ENCODE measurements around the gene FAM3C.

FAM3C gene

GRCh38 chr7:121343302-121343701 lies 52.8 kb downstream of the FAM3C start:
- Histone ChIP-seq H4K20me1 (ENCODE audit: insufficient read depth, low read length) (no peaks in the 10 kb centered on the region), H3K4me3 (ENCODE audit: low read length) (no peak overlapping the region), H2AFZ (ENCODE audit: low read length) (no peak overlapping the region), H3F3A (ENCODE audit: insufficient read depth, low read length) (no peaks in the 10 kb centered on the region), H3K27ac (ENCODE audit: low read length) (no peak overlapping the region), H3K79me2 (ENCODE audit: low read length) (no peaks in the 10 kb centered on the region), H3K9ac (ENCODE audit: low read length) (no peak overlapping the region), H3K9me3 (replicated peaks; ENCODE audit: insufficient read depth, low read length) (no peaks in the 10 kb centered on the region), H3K9me2 (replicated peaks; ENCODE audit: insufficient read depth, low read length) (no peaks in the 10 kb centered on the region), H3K4me2 (ENCODE audit: low read depth, low read length) (no peak overlapping the region), H3K36me3 (replicated peaks; ENCODE audit: insufficient read depth, low read length) (no peaks in the 10 kb centered on the region), H3K4me1 (ENCODE audit: low read length) (no peaks in the 10 kb centered on the region), H3K27me3 (replicated peaks; ENCODE audit: insufficient read depth, low read length) (no peaks in the 10 kb centered on the region)
- no peak for DNase-seq
- no peak for TF ChIP-seq CTCF (IDR thresholded peaks at IDR 0.05; ENCODE audit: low read length)

GRCh38 chr7:121342631-121343030 lies 53.5 kb downstream of the FAM3C start:
- no peaks in the 10 kb centered on the region for H3K9me2 ChIP-seq (replicated peaks; ENCODE audit: insufficient read depth, low read length)

GRCh38 chr7:121341933-121342332 lies 54.2 kb downstream of the FAM3C start:
- Histone ChIP-seq H3F3A (ENCODE audit: insufficient read depth, low read length) (no peaks in the 10 kb centered on the region), H3K27ac (ENCODE audit: low read length) (no peak overlapping the region), H3K4me2 (ENCODE audit: low read depth, low read length) (no peak overlapping the region), H4K20me1 (ENCODE audit: insufficient read depth, low read length) (no peaks in the 10 kb centered on the region), H3K27me3 (replicated peaks; ENCODE audit: insufficient read depth, low read length) (no peaks in the 10 kb centered on the region), H3K4me3 (ENCODE audit: low read length) (no peak overlapping the region), H3K9me3 (replicated peaks; ENCODE audit: insufficient read depth, low read length) (no peaks in the 10 kb centered on the region), H3K9ac (ENCODE audit: low read length) (no peak overlapping the region), H3K4me1 (ENCODE audit: low read length) (no peaks in the 10 kb centered on the region), H3K79me2 (ENCODE audit: low read length) (no peaks in the 10 kb centered on the region), H2AFZ (ENCODE audit: low read length) (no peak overlapping the region), H3K9me2 (replicated peaks; ENCODE audit: insufficient read depth, low read length) (no peaks in the 10 kb centered on the region), H3K36me3 (replicated peaks; ENCODE audit: insufficient read depth, low read length) (no peaks in the 10 kb centered on the region)
- DNase-seq = no peak
- TF ChIP-seq CTCF (IDR thresholded peaks at IDR 0.05; ENCODE audit: low read length) (no peak), EZH2 (optimal IDR thresholded peaks at IDR 0.05; ENCODE audit: low read depth, low read length) (no peak), EZH2phosphoT487 (IDR thresholded peaks at IDR 0.05; ENCODE audit: low read length) (no peak)

More at GRCh38 chr7:121342631-121343030, 53.5 kb downstream of the FAM3C start:
- Histone ChIP-seq H3K9me3 (replicated peaks; ENCODE audit: insufficient read depth, low read length) (no peaks in the 10 kb centered on the region), H4K20me1 (ENCODE audit: insufficient read depth, low read length) (no peaks in the 10 kb centered on the region), H3K36me3 (replicated peaks; ENCODE audit: insufficient read depth, low read length) (no peaks in the 10 kb centered on the region), H2AFZ (ENCODE audit: low read length) (no peak overlapping the region), H3F3A (ENCODE audit: insufficient read depth, low read length) (no peaks in the 10 kb centered on the region), H3K4me3 (ENCODE audit: low read length) (no peak overlapping the region), H3K79me2 (ENCODE audit: low read length) (no peaks in the 10 kb centered on the region), H3K27me3 (replicated peaks; ENCODE audit: insufficient read depth, low read length) (no peaks in the 10 kb centered on the region), H3K27ac (ENCODE audit: low read length) (no peak overlapping the region), H3K4me2 (ENCODE audit: low read depth, low read length) (no peak overlapping the region), H3K9ac (ENCODE audit: low read length) (no peak overlapping the region), H3K4me1 (ENCODE audit: low read length) (no peaks in the 10 kb centered on the region)
- no peak for DNase-seq
- no peak for TF ChIP-seq EZH2 (optimal IDR thresholded peaks at IDR 0.05; ENCODE audit: low read depth, low read length)
- no peak for TF ChIP-seq EZH2phosphoT487 (IDR thresholded peaks at IDR 0.05; ENCODE audit: low read length)
- no peak for TF ChIP-seq CTCF (IDR thresholded peaks at IDR 0.05; ENCODE audit: low read length)

All from MM.1S (cell line).